GM18868 (cell line): ENCODE results near the gene CYBRD1.
"Not testable (repeated sequence)": the region's sequence is repeated elsewhere in the genome, so short reads cannot be mapped to it uniquely, and the experiment has no call there.

Experiments used
- ATAC-seq: cut with Tn5 transposase; IDR thresholded peaks from one replicate; pipeline ENCODE4 v1.9.1; 2021; ENCODE audit warnings: mild to moderate bottlenecking, moderate library complexity; ENCODE audit not compliant: unreplicated experiment

The CYBRD1 gene

GRCh38 chr2:171522052-171522787 lies at the start of gene CYBRD1:
Gene CYBRD1 (plus strand): TSS chr2:171522474. CDS start chr2:171522546, 72 bp downstream.
- ATAC-seq: peak; percentile 72

GRCh38 chr2:171475979-171476378 lies 46.3 kb upstream of the CYBRD1 start:
- ATAC-seq: no peak

GRCh38 chr2:171478345-171478744 lies 43.9 kb upstream of the CYBRD1 start:
- ATAC-seq: no peak

GRCh38 chr2:171479154-171479814 lies 43.0 kb upstream of the CYBRD1 start:
- ATAC-seq: peak; percentile 92

GRCh38 chr2:171480908-171481307 lies 41.4 kb upstream of the CYBRD1 start:
- no peak for ATAC-seq

- no peak for ATAC-seq
Observed at GRCh38 chr2:171482308-171482707, 40.0 kb upstream of the CYBRD1 start.

- ATAC-seq: no peak
Observed at GRCh38 chr2:171482877-171483276, 39.4 kb upstream of the CYBRD1 start.

GRCh38 chr2:171483793-171484192 lies 38.5 kb upstream of the CYBRD1 start:
- ATAC-seq: no peak

- ATAC-seq: no peak
Observed at GRCh38 chr2:171485116-171485515, 37.2 kb upstream of the CYBRD1 start.

- no peak for ATAC-seq
Observed at GRCh38 chr2:171487201-171487600, 35.1 kb upstream of the CYBRD1 start.

GRCh38 chr2:171487803-171488259 lies 34.4 kb upstream of the CYBRD1 start:
- no peak for ATAC-seq

GRCh38 chr2:171490577-171490976 lies 31.7 kb upstream of the CYBRD1 start:
- no peak for ATAC-seq

GRCh38 chr2:171491292-171491691 lies 31.0 kb upstream of the CYBRD1 start:
- ATAC-seq: no peak

GRCh38 chr2:171492664-171493063 lies 29.6 kb upstream of the CYBRD1 start:
- no peak for ATAC-seq

- ATAC-seq: not testable (repeated sequence)
Observed at GRCh38 chr2:171497664-171498063, 24.6 kb upstream of the CYBRD1 start.

- no peak for ATAC-seq
Observed at GRCh38 chr2:171505374-171505773, 16.9 kb upstream of the CYBRD1 start.

GRCh38 chr2:171509945-171510731 lies 12.1 kb upstream of the CYBRD1 start:
- ATAC-seq: peak; percentile 69

- ATAC-seq: no peak
Observed at GRCh38 chr2:171512014-171512413, 10.3 kb upstream of the CYBRD1 start.

- no peak for ATAC-seq
Observed at GRCh38 chr2:171512683-171513195, 9.5 kb upstream of the CYBRD1 start.

GRCh38 chr2:171513719-171514160 lies 8.5 kb upstream of the CYBRD1 start:
- ATAC-seq: peak; percentile 80

- ATAC-seq: no peak
Observed at GRCh38 chr2:171514908-171515582, 7.2 kb upstream of the CYBRD1 start.
